HEK293T (cell line): ENCODE measurements around the gene PSMD3.

Source experiments
- BHLHE40 ChIP-seq: fragments of 450-650 bp; IDR thresholded peaks from 2 replicates; pipeline ENCODE4 v1.6.1; 2016; ENCODE audit warnings: mild to moderate bottlenecking, moderate library complexity, borderline replicate concordance
- FOXM1 ChIP-seq: fragments of 450-650 bp; IDR thresholded peaks from 2 replicates; pipeline ENCODE4 v1.6.1; 2017; ENCODE audit warnings: mild to moderate bottlenecking, borderline replicate concordance
- HDGF ChIP-seq: fragments of 450-650 bp; IDR thresholded peaks from 2 replicates; pipeline ENCODE4 v1.6.1; 2017; ENCODE audit warnings: antibody characterized with exemption, borderline replicate concordance
- SP1 ChIP-seq: fragments of 450-650 bp; IDR thresholded peaks from 2 replicates; pipeline ENCODE4 v1.6.1; 2017
- SUZ12 ChIP-seq: fragments of 450-650 bp; IDR thresholded peaks from 2 replicates; pipeline ENCODE4 v1.6.1; 2016; ENCODE audit warnings: mild to moderate bottlenecking
- TARDBP ChIP-seq: fragments of 450-650 bp; IDR thresholded peaks from 2 replicates; pipeline ENCODE4 v1.6.1; 2016

- TF ChIP-seq HDGF, result no peak
- no peak for TF ChIP-seq BHLHE40
- TF ChIP-seq SUZ12, result no peak
- no peak for TF ChIP-seq FOXM1
- TF ChIP-seq TARDBP, result no peak
- TF ChIP-seq SP1, result no peak
Observed at GRCh38 chr17:40028595-40028994, 48.0 kb downstream of the PSMD3 start.
